HCT116 (cell line): ENCODE data around the gene AFAP1L2.

Experiments used
- POLR2AphosphoS5 ChIP-seq: IDR thresholded peaks from 2 replicates; pipeline ENCODE4 v1.6.1; 2011; ENCODE audit warnings: mild to moderate bottlenecking, low read depth, low read length, moderate library complexity
- SRF ChIP-seq: IDR thresholded peaks from 2 replicates; pipeline ENCODE4 v1.6.1; 2012; ENCODE audit warnings: low read depth
- TF ChIP-seq, protein P1 (sequence below), 3 experiments: fragments of 200-600 bp in 1 of 3; sonication (generic) in 1 of 3; IDR thresholded peaks in 2 of 3; conservative IDR thresholded peaks in 1 of 3; 2 replicates each; pipeline ENCODE4 v1.5.1; 2012 to 2017; ENCODE audit warnings: low read depth in 2 of 3, low read length in 2 of 3, antibody characterized with exemption in 1 of 3, borderline replicate concordance in 1 of 3, control low read depth in 1 of 3, mild to moderate bottlenecking in 1 of 3, mixed read lengths in 1 of 3, mixed run types in 1 of 3, moderate library complexity in 1 of 3; ENCODE audit not compliant: insufficient read depth in 1 of 3

DNA sequence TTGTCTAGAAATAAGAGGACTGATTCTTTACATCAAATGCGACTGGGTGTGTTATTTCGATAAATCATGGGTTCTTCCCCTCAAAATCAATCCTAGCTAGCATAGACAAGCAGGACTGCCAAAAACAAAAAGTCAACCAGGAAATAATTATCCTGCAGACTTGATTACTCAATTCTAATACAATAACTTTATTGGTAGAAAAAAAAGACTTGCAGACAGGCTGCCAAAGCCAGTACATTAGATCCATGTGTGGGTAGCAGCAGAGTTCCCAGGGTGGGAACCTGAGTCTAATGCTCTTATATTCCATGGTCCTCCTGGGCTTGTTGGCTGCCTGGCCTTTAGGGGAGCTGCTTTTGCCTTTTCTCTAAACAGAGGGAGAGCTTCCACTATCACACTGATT is 7.8 kb downstream of the AFAP1L2 start:
- TF ChIP-seq, protein P1, sequence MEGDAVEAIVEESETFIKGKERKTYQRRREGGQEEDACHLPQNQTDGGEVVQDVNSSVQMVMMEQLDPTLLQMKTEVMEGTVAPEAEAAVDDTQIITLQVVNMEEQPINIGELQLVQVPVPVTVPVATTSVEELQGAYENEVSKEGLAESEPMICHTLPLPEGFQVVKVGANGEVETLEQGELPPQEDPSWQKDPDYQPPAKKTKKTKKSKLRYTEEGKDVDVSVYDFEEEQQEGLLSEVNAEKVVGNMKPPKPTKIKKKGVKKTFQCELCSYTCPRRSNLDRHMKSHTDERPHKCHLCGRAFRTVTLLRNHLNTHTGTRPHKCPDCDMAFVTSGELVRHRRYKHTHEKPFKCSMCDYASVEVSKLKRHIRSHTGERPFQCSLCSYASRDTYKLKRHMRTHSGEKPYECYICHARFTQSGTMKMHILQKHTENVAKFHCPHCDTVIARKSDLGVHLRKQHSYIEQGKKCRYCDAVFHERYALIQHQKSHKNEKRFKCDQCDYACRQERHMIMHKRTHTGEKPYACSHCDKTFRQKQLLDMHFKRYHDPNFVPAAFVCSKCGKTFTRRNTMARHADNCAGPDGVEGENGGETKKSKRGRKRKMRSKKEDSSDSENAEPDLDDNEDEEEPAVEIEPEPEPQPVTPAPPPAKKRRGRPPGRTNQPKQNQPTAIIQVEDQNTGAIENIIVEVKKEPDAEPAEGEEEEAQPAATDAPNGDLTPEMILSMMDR (IDR thresholded peaks at IDR 0.05 in 2 of 3, conservative IDR thresholded peaks at IDR 0.05 in 1 of 3; ENCODE audit: borderline replicate concordance in 1 of 3, insufficient read depth in 1 of 3, low read depth in 2 of 3, low read length in 2 of 3) = no peak
- TF ChIP-seq POLR2AphosphoS5 (no peak), SRF (no peak)
